Measurements from ENCODE around the gene ADGRL3.

- TF ChIP-seq, protein P1, sequence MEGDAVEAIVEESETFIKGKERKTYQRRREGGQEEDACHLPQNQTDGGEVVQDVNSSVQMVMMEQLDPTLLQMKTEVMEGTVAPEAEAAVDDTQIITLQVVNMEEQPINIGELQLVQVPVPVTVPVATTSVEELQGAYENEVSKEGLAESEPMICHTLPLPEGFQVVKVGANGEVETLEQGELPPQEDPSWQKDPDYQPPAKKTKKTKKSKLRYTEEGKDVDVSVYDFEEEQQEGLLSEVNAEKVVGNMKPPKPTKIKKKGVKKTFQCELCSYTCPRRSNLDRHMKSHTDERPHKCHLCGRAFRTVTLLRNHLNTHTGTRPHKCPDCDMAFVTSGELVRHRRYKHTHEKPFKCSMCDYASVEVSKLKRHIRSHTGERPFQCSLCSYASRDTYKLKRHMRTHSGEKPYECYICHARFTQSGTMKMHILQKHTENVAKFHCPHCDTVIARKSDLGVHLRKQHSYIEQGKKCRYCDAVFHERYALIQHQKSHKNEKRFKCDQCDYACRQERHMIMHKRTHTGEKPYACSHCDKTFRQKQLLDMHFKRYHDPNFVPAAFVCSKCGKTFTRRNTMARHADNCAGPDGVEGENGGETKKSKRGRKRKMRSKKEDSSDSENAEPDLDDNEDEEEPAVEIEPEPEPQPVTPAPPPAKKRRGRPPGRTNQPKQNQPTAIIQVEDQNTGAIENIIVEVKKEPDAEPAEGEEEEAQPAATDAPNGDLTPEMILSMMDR (IDR thresholded peaks at IDR 0.05; ENCODE audit: borderline replicate concordance, extremely low read depth, low read length, poor library complexity, severe bottlenecking), result no peak
- no peak for TF ChIP-seq EZH2 (IDR thresholded peaks at IDR 0.05; ENCODE audit: borderline replicate concordance, low read depth, low read length, severe bottlenecking)
These were observed 926.1 kb downstream of the ADGRL3 start for GRCh38 chr4:62126064-62126732.
